Peyer's patch (tissue), 4 donors: ENCODE results near the gene ALB.

ENCODE experiments used
- POLR2A ChIP-seq, 2 donors: fragments of 450-650 bp; IDR thresholded peaks; one replicate each; pipeline ENCODE4 v1.5.1; 2017; ENCODE audit warnings: antibody characterized with exemption in 2 of 2, mild to moderate bottlenecking in 2 of 2, moderate library complexity in 2 of 2
- TF ChIP-seq, protein P1 (sequence below), 6 experiments: fragments of 450-650 bp in 4 of 6; fragments of 200-600 bp in 2 of 6; sonication (generic) in 1 of 6; IDR thresholded peaks; one replicate each; pipeline ENCODE4 v1.5.1; 2017 to 2019; ENCODE audit warnings: antibody characterized with exemption in 6 of 6, mild to moderate bottlenecking in 3 of 6, moderate library complexity in 1 of 6

- TF ChIP-seq, protein P1, sequence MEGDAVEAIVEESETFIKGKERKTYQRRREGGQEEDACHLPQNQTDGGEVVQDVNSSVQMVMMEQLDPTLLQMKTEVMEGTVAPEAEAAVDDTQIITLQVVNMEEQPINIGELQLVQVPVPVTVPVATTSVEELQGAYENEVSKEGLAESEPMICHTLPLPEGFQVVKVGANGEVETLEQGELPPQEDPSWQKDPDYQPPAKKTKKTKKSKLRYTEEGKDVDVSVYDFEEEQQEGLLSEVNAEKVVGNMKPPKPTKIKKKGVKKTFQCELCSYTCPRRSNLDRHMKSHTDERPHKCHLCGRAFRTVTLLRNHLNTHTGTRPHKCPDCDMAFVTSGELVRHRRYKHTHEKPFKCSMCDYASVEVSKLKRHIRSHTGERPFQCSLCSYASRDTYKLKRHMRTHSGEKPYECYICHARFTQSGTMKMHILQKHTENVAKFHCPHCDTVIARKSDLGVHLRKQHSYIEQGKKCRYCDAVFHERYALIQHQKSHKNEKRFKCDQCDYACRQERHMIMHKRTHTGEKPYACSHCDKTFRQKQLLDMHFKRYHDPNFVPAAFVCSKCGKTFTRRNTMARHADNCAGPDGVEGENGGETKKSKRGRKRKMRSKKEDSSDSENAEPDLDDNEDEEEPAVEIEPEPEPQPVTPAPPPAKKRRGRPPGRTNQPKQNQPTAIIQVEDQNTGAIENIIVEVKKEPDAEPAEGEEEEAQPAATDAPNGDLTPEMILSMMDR (IDR thresholded peaks at IDR 0.05), result no peak
- no peak for TF ChIP-seq POLR2A (IDR thresholded peaks at IDR 0.05)
Observed at GRCh38 chr4:73407227-73407673, 3.2 kb downstream of the ALB start.
